NCI-H774 (cell line): ENCODE measurements around the gene HYAL4.

ENCODE experiments used
- DNase-seq: peaks from one replicate; lab custom pipeline; 2025; lab: John Stamatoyannopoulos, UW

The HYAL4 gene

GRCh38 chr7:123916240-123916724 is 71.3 kb downstream of the HYAL4 start:
- no peak for DNase-seq

GRCh38 chr7:123917878-123918277 is 72.9 kb downstream of the HYAL4 start:
- DNase-seq: no peak

GRCh38 chr7:123918309-123918708 is 73.3 kb downstream of the HYAL4 start:
- DNase-seq: no peak

- no peak for DNase-seq
Observed at GRCh38 chr7:123923599-123923998, 78.6 kb downstream of the HYAL4 start.

GRCh38 chr7:123924941-123925340 is 80.0 kb downstream of the HYAL4 start, which contains the start of gene SPAM1:
SPAM1 (plus strand) TSS chr7:123925241; CDS start chr7:123953571, 28,330 bp downstream.
- no peak for DNase-seq
